SJSA1 (cell line): ENCODE measurements around the gene CFAP90. TPM values are rescaled to one million over a fixed set of nuclear protein-coding genes. Genes with fewer than 3 reads are reported as not detected.

Source experiments
- DNase-seq, 2 experiments: peaks; one replicate each; pipeline ENCODE4 v3.0.0-alpha.2; 2015 to 2020; ENCODE audit warnings: low spot score in 2 of 2, low read depth in 1 of 2
- H3K27ac ChIP-seq: fragments of 250-450 bp; sonication (Bioruptor Pico); 2 replicates; pipeline ENCODE4 v1.5.1; 2020; ENCODE audit warnings: mild to moderate bottlenecking, moderate library complexity
- H3K27me3 ChIP-seq: fragments of 250-450 bp; sonication (Bioruptor Pico); replicated peaks from 2 replicates; pipeline ENCODE4 v1.5.1; 2020; ENCODE audit warnings: mild to moderate bottlenecking, moderate library complexity
- H3K36me3 ChIP-seq: fragments of 250-450 bp; sonication (Bioruptor Pico); 2 replicates; pipeline ENCODE4 v1.5.1; 2020; ENCODE audit warnings: mild to moderate bottlenecking
- H3K4me1 ChIP-seq: fragments of 250-450 bp; sonication (Bioruptor Pico); replicated peaks from 2 replicates; pipeline ENCODE4 v1.6.1; 2021; ENCODE audit warnings: mild to moderate bottlenecking
- H3K4me3 ChIP-seq: fragments of 250-450 bp; sonication (Bioruptor Pico); 2 replicates; pipeline ENCODE4 v1.5.1; 2020; ENCODE audit warnings: mild to moderate bottlenecking
- H3K9me3 ChIP-seq: fragments of 250-450 bp; sonication (Bioruptor Pico); replicated peaks from 2 replicates; pipeline ENCODE4 v1.5.1; 2020; ENCODE audit warnings: mild to moderate bottlenecking
- total RNA-seq: library from RNA; depleted of rRNA; stranded (reverse); fragments of >200 nt; shearing (Covaris generic); gene quantifications from 2 replicates; pipeline ENCODE4 v1.2.3, GENCODE V29; 2014

CFAP90 gene
- total RNA-seq, 1 experiment from 2014 or later, result not detected

DNA sequence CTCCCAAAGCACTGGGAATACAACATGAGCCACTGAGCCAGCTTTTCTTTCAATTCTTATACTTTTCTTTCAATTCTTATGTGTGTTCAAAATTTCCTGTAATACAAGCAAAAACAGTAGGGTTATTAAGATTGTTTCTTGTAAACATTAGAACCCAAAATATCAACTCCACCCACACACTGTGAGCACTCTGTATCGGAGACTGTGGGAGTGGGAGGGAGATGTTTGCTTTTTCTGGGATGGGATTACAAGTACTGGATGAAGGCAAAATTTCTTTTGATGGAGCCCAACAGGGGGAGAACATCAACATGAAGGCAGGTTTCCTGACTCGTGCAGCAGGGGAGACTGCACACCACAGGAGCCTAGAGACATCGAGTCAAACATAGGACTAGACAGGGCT lies 4.7 kb upstream of the CFAP90 start:
- peaks cover 24% of the 10 kb centered on the region for H3K36me3 ChIP-seq
- H3K27ac ChIP-seq, result no peak overlapping the region
- H3K9me3 ChIP-seq, result peaks cover 3% of the 10 kb centered on the region
- DNase-seq, result no peak
- H3K4me1 ChIP-seq, result peaks cover 6% of the 10 kb centered on the region
- H3K4me3 ChIP-seq, result no peak overlapping the region
- peaks cover 10% of the 10 kb centered on the region; the same call in 1 of the 2 replicates for H3K27me3 ChIP-seq

GRCh38 chr5:7852988-7853387 lies 2.1 kb upstream of the CFAP90 start:
- H3K27me3 ChIP-seq, result peaks cover 10% of the 10 kb centered on the region; the same call in 1 of the 2 replicates

DNA sequence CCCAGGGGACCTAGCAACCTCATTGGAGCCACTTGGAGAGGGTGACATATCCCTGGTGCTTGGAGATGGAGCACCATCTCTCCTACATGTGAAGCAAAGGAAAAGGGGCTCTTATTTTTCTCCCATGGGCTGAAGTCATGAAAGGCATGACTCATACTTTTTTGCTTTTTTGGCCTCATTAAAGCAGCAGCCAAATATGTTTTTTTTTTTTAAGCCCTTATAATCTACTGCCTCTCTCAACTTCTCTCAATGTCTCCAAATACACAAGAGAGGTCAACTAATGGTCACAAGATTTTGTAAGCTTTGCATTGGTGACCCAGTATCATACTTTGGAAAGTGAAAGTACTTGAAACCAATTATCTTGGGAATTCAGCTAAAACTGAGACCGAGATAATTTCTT lies 1.6 kb upstream of the CFAP90 start:
- DNase-seq, result no peak
- Histone ChIP-seq H3K27ac (no peak overlapping the region), H3K27me3 (peaks cover 14% of the 10 kb centered on the region; the same call in 1 of the 2 replicates), H3K36me3 (no peaks in the 10 kb centered on the region), H3K4me1 (peaks cover 6% of the 10 kb centered on the region), H3K4me3 (no peak overlapping the region), H3K9me3 (peaks cover 3% of the 10 kb centered on the region)

More at GRCh38 chr5:7852988-7853387, 2.1 kb upstream of the CFAP90 start:
- H3K4me3 ChIP-seq, result no peak overlapping the region
- peaks cover 6% of the 10 kb centered on the region for H3K4me1 ChIP-seq
- no peak overlapping the region for H3K27ac ChIP-seq
- no peak for DNase-seq
- peaks cover 3% of the 10 kb centered on the region for H3K9me3 ChIP-seq
- H3K36me3 ChIP-seq, result 0 out of 2 replicates have a peak, but pooled peaks cover 2% of the 10 kb centered on the region

GRCh38 chr5:7851617-7852289 lies 820 bp upstream of the CFAP90 start:
- peaks cover 6% of the 10 kb centered on the region for H3K4me1 ChIP-seq
- H3K36me3 ChIP-seq, result no peaks in the 10 kb centered on the region
- peaks cover 15% of the 10 kb centered on the region for H3K27me3 ChIP-seq
- DNase-seq, result no peak
- H3K9me3 ChIP-seq, result peaks cover 3% of the 10 kb centered on the region
- no peak overlapping the region for H3K27ac ChIP-seq
- no peak overlapping the region for H3K4me3 ChIP-seq

DNA sequence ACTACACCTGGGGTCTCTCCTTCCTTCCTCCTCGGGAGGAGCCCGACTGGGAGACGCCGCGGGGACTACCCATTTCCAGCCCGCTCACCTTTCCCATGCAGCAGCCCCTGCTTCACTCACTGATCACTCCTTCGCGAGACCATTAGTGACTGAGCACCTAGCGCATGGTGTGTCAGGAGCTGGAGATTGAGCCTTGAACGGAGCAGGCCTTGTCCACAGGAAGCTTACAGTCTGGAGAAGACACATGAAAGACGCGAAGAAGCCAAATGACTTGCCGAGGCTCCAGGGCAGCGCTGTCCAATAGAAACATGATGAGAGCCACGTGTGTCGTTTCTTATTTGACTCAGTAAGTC lies 283 bp upstream of the CFAP90 start:
- Histone ChIP-seq H3K4me3 (peak overlapping the region; percentile 40; the same call in 1 of the 2 replicates), H3K9me3 (peaks cover 3% of the 10 kb centered on the region), H3K27me3 (peaks cover 15% of the 10 kb centered on the region), H3K27ac (no peak overlapping the region), H3K4me1 (peaks cover 6% of the 10 kb centered on the region), H3K36me3 (no peaks in the 10 kb centered on the region)
- DNase-seq, result no peak

- no peak for DNase-seq
- Histone ChIP-seq H3K27ac (no peak overlapping the region), H3K4me1 (peaks cover 6% of the 10 kb centered on the region), H3K4me3 (no peak overlapping the region), H3K27me3 (peaks cover 15% of the 10 kb centered on the region), H3K36me3 (no peaks in the 10 kb centered on the region), H3K9me3 (peaks cover 3% of the 10 kb centered on the region)
Observed at GRCh38 chr5:7849681-7850394, 1.1 kb downstream of the CFAP90 start.

DNA sequence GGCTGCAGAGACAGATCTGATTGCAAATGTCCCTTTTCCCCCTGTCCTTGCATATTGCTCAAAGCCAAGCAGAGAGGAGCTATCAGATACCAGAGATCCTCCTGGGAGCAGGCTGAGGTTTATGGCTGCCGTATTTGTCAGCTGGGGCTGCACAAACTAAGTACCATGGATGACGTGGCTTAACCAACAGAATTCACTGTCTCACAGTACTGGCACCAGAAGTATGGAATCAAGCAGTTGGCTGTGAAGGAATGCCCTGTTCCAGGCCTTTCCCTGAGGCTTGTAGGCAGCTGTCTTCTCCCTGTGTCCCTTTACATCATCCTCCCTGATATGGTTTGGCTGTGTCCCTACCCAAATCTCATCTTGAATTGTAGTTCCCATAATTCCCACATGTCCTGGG lies 2.6 kb downstream of the CFAP90 start:
- H3K27me3 ChIP-seq, result peaks cover 20% of the 10 kb centered on the region
- no peak overlapping the region for H3K4me3 ChIP-seq
- no peak for DNase-seq
- H3K4me1 ChIP-seq, result peaks cover 6% of the 10 kb centered on the region
- no peak overlapping the region for H3K27ac ChIP-seq
- no peaks in the 10 kb centered on the region for H3K36me3 ChIP-seq
- H3K9me3 ChIP-seq, result peaks cover 3% of the 10 kb centered on the region

DNA sequence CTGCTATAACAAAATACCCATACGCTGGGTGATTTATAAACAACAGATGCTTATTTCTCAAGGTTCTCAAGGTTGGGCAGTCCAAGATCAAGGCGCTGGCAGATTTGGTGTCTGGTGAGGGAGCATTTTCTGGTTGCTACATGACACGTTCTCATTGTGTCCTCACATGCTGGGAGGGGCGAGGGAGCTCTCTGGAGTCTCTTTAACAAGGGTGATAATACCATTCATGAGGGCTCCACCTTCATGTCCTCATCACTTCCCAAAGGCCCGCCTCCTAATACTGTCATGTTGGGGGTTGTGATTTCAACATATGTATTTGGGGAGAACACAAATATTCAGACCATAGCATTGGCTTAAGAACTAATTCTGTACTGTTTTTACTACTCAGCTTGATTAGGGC lies 4.6 kb downstream of the CFAP90 start:
- no peak overlapping the region for H3K4me3 ChIP-seq
- peaks cover 17% of the 10 kb centered on the region for H3K27me3 ChIP-seq
- no peak for DNase-seq
- H3K36me3 ChIP-seq, result no peaks in the 10 kb centered on the region
- no peak overlapping the region for H3K27ac ChIP-seq
- peaks cover 3% of the 10 kb centered on the region for H3K9me3 ChIP-seq
- H3K4me1 ChIP-seq, result peaks cover 6% of the 10 kb centered on the region

DNA sequence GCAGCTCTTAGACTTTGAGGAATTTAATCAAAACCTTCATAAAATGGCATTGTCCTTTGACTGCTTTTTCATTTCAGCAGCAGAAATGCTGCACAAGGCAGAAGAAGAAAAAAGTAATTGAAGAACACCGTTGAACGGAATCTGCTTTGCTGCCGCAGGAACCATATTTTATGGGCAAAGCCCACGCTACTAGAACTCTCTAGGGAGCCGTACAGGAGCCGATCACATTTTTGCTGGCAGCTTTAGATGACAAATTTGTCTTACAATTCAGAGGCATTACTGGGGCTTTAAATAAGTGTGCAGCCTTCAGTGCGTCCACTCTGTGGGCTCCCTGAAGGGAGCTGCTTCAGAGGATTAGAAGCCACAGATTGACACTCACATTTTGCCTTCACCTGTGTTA lies 5.4 kb downstream of the CFAP90 start:
- DNase-seq, result no peak
- H3K4me1 ChIP-seq, result no peaks in the 10 kb centered on the region

DNA sequence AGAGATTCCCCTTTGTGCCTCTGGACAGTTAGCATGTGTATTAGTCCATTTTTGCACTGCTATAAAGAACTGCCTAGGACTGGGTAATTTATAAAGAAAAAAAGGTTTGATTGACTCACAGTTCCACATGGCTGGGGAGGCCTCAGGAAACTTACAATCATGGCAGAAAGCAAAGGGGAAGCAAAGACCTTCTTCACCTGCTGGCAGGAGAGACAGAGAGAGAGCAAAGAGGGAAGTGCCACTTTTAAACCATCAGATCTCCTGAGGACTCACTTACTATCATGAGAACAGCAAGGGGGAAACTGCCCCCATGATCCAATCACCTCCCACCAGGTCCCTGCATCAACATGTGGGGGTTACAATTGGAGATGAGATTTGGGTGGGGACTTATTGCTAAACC lies 6.0 kb downstream of the CFAP90 start:
- Histone ChIP-seq H3K36me3 (no peaks in the 10 kb centered on the region), H3K9me3 (no peaks in the 10 kb centered on the region), H3K27ac (no peak overlapping the region), H3K4me1 (no peaks in the 10 kb centered on the region), H3K27me3 (peaks cover 10% of the 10 kb centered on the region; the same call in 1 of the 2 replicates), H3K4me3 (no peak overlapping the region)
- no peak for DNase-seq

More for the DNA sequence above, 5.4 kb downstream of the CFAP90 start:
- no peak overlapping the region for H3K4me3 ChIP-seq
- no peak overlapping the region for H3K27ac ChIP-seq
- H3K36me3 ChIP-seq, result no peaks in the 10 kb centered on the region
- H3K27me3 ChIP-seq, result peaks cover 10% of the 10 kb centered on the region; the same call in 1 of the 2 replicates
- no peaks in the 10 kb centered on the region for H3K9me3 ChIP-seq

DNA sequence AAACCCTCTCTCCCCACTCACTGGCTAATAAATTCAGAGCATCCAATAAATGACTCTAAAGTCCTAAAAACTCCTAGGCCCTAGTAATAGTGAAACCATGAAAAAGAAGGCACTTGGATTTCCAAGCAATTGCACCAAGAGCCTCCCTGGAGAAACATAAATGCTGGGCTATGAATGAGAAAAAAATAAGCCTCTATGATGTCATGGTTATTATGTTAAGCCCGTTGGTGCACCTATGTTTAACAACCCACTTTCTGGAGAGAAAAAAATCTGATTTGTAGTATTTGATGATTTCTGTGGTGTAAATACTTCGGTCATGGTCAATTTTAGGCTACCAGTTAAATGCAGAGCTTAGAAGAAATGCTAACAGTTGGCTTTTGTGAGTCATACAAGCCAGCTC lies 8.4 kb downstream of the CFAP90 start:
- Histone ChIP-seq H3K4me1 (no peaks in the 10 kb centered on the region), H3K9me3 (no peaks in the 10 kb centered on the region), H3K4me3 (no peak overlapping the region), H3K27ac (no peak overlapping the region), H3K27me3 (peaks cover 6% of the 10 kb centered on the region; the same call in 1 of the 2 replicates), H3K36me3 (no peaks in the 10 kb centered on the region)
- no peak for DNase-seq

DNA sequence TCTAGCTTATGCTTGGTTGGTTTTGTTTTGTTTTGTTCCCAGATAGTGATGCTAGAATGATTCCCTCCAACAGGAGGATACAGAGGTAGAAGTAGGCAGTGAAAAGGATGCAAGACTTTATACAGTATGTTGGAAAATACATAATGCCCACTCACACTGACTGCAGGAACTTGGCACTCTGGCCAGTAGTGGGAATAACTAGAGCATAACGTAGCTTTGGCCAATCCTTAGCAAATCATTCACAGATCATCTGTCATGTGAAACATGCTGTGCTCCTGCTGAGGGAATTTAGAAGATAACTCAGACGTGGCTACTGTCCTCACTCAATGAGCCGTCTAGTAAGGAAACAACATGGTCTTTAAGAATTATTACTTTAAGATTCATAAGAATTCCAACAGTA lies 13.5 kb downstream of the CFAP90 start:
- H3K4me3 ChIP-seq, result no peak overlapping the region
- no peaks in the 10 kb centered on the region for H3K4me1 ChIP-seq
- no peak for DNase-seq
- no peaks in the 10 kb centered on the region for H3K36me3 ChIP-seq
- H3K9me3 ChIP-seq, result no peaks in the 10 kb centered on the region; the same call in 1 of the 2 replicates
- no peaks in the 10 kb centered on the region for H3K27me3 ChIP-seq
- no peak overlapping the region for H3K27ac ChIP-seq

GRCh38 chr5:7834982-7835381 lies 16.0 kb downstream of the CFAP90 start:
- no peak for DNase-seq
- no peaks in the 10 kb centered on the region; the same call in 1 of the 2 replicates for H3K9me3 ChIP-seq
- H3K4me1 ChIP-seq, result no peaks in the 10 kb centered on the region
- no peak overlapping the region for H3K27ac ChIP-seq
- no peaks in the 10 kb centered on the region; the same call in 1 of the 2 replicates for H3K27me3 ChIP-seq
- H3K4me3 ChIP-seq, result no peak overlapping the region
- H3K36me3 ChIP-seq, result no peaks in the 10 kb centered on the region

- Histone ChIP-seq H3K4me3 (no peak overlapping the region), H3K36me3 (no peaks in the 10 kb centered on the region), H3K9me3 (no peaks in the 10 kb centered on the region), H3K4me1 (no peaks in the 10 kb centered on the region), H3K27me3 (no peaks in the 10 kb centered on the region; the same call in 1 of the 2 replicates), H3K27ac (no peak overlapping the region)
- DNase-seq, result no peak
Observed at GRCh38 chr5:7828269-7828668, 22.7 kb downstream of the CFAP90 start.
